GM21515 (cell line): ENCODE results near the gene MXRA8.

Experiments
- ATAC-seq: cut with Tn5 transposase; IDR thresholded peaks from one replicate; pipeline ENCODE4 v1.9.1; 2021; ENCODE audit not compliant: unreplicated experiment

The MXRA8 gene

DNA sequence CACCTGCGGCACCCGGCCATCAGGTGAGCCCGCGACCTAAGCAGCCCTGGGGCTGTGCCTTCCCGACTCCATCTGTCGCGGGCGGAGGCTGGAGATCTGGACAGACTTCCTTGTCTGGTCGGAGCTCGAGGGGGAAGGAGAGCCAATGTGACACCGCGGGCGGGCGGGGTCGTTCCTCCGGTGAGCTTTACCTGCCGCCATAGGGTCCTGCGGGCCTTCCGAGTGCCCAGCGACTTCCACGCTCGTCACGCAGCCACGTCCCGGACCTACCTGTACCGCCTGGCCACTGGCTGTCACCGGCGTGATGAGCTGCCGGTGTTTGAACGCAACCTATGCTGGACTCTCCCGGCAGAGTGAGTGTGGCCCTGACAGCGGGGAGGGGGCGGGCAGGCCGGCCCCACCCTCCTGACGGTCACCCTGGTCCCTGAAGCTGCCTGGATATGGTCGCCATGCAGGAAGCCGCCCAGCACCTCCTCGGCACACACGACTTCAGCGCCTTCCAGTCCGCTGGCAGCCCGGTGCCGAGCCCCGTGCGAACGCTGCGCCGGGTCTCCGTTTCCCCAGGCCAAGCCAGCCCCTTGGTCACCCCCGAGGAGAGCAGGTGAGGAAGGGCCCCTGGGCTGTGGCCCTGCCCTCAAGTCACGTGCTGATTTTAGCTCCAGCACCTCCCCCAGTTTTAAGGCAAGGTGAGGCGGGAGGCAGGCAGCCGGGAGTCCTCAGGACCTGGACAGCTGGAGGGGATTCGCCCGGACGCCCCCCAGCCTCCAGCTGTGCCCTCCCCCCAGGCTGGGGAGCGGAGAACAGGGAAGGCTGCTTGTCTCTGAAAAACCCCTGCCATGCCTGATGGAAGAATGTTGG is 48.9 kb downstream of the MXRA8 start:
- ATAC-seq, result no peak

DNA sequence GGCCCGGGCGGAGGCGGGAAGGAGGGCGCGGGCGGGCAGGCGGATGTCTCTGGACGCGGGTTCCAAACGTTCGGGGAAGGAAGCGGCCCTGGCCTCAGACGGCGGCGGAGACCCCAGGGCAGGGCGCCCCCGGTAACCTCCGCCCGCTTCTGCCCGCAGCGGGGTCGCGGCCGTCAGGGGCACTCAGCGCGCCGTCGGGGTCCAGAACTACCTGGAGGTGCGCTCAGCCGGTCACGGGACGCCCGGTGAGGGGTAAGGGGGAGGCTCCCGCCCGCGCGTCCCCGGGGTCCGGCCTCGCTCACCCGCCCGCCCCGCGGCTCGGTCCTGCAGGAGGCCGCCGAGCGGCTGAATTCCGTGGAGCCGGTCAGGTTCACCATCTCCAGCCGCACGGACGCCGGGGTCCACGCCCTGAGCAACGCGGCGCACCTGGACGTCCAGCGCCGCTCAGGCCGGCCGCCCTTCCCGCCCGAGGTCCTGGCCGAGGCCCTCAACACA is 49.6 kb downstream of the MXRA8 start:
- ATAC-seq, result peak; percentile 8

DNA sequence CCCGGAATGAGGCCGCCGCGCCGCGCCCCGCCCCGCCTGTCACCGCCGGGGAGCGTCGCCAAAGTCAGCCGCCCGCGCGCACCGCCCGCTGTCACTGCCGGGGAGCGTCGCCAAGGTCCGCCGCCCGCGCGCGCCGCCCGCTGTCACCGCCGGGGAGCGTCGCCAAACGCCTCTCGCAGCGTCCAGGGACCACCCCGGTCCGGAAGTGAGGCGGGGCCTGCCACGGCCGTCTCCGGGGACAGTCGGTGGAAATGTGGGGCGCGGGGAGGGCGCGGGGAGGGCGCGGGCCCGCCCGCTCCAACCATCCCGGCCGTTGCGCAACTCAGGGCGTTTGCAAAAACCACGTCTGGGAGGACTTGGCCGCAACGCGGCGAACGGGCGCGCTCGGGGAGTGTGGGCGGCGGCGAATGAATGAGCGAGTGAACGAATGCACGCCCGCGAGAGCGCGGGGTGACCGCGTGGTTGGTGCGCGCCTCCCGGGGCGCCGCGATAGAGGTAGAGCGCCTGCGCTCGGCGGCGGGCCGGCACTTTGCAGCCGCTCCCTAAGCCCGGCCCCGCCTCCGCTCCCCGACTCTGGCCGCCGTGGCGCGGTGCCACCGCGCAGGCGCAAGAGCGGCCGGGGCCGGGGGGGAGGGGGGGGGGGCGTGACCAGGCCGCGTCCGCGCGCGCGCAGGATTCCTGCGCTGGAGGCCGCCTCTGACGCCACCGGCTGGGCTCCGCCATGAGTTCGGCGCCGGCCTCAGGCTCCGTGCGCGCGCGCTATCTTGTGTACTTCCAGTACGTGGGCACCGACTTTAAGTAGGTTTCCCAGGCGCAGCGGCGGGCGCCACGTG is 50.2 kb downstream of the MXRA8 start, which contains the start of the genes ACAP3 and PUSL1:
Gene ACAP3 (minus strand): TSS at position 8 of the 833 bp plus-strand sequence. CDS start 115 bp downstream, outside the sequence.
Gene PUSL1 (plus strand): TSS at position 675 of the 833 bp plus-strand sequence. CDS start 47 bp downstream, at position 722.
- ATAC-seq, result peak; percentile 50

DNA sequence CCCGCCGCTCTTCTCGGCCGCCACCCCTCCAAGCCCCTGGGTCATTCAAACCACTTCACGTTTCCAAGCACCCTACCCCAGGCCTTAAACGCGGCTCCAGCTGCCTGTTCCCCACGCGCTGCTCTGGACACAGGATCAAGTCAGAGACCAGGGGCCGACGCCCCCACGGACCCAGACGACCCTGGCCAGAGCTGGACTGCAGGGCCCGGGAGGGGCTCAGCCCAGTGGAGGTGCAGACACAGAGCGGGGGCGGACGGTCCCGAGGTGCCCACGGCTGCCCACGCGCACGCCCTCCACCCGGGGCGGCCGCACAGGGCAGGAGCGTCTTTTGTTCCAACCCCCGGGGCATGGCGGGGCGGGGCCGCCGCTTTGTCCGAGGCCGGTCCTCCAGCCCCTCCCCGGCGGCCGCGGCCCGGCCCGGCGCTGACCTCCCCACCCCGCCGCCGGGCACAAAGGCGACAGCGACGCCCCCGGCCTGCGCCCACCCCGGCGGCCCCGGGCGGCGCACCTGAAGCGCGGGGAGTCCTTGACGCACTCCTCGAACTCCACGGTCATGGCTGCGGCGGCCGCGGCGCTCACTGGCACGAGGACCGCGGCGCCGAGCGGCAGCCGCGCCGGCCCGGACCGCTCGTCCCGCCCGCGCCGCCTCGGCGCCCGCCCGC is 51.0 kb downstream of the MXRA8 start:
- ATAC-seq, result peak; percentile 6

DNA sequence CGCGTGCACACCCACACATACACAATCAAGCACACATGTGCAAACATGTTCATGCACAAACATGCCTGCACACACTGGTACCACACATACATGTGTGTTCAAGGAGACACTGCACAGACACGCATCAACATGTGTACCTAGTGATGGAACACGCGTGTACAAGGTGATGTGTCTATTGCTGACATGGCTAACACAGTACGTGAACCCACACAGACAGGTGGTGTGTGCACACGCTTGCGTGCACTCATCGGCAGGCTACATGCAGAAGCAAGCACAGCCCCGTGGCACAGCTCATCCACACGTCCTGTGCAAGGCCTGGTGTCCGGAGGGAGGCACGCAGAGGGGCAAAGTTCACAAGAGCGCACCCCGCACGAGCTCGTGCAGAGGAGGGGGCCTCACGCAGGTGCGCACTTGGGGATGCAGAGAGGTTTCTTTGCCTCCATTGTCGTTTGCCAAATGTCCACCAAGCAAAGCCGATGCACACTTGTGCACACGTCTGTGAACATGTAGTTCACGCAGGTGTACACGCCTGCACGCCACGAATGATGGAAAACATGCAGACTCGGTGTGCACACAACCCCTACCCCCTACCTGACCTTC is 51.6 kb downstream of the MXRA8 start:
- no peak for ATAC-seq

DNA sequence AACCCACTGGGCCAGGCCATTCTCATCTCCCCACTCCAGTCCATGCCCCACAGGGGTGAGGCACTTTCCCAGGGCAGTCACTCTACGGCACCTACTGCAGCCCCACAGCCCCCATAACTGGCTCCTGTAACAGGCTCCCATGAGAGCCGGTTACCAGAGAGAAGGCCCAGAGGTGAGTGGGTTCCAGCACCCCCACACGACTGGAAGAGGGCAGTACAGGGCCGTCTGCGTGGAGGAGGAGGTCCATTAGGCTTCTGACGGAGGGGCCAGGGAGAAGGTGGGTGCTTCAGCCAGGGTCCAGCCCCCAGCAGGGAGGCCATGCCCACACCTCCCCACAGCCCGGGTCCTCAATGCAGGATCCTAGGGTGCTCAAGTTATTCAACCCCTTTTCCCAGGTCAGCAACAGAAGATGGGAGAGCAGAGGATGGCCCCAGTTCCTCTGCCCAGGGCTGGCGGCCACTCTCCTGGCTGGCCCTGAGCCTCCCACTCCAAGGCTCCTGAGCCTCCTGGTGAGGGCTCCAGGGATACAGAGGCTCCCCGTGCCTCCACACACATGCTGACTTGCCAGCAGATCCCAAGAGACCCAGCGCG is 52.2 kb downstream of the MXRA8 start:
- no peak for ATAC-seq

DNA sequence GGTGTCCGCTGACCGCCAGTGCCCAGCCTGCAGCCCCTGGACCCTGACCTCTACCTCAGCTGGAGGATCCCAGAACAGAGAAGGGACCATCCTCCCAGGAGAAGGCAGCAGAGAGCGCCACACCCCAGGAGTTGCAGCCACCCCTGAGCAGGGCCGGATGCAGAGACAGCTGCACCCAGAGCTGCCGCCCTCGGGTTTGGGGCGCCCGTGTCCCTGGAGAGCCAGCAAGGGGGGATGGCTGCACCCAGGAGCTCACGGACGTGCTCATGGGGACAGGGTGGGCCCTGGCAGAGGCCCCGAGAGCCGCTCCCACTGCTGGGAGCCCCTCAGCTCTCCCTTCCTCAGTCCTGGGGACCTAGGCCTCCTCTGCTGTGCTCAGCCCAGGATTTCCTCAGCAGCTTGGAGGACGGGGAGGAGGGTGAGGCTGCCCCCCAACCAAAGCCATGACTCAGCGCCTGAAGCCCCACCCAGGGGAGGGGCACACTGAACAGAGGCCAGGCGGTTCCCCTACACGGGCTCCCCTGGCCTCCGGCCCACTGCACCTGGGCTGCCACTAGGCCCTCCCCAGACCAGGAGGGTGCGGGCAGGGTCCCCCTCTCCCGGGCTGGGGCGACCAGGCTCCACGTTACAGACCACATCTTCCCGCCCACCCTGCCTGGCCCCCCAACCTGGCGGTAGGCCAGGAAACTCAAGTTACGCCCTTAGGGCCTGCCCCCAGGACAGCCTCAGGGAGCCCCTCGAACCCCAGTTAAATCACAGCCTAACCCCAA is 52.9 kb downstream of the MXRA8 start:
- ATAC-seq, result no peak

DNA sequence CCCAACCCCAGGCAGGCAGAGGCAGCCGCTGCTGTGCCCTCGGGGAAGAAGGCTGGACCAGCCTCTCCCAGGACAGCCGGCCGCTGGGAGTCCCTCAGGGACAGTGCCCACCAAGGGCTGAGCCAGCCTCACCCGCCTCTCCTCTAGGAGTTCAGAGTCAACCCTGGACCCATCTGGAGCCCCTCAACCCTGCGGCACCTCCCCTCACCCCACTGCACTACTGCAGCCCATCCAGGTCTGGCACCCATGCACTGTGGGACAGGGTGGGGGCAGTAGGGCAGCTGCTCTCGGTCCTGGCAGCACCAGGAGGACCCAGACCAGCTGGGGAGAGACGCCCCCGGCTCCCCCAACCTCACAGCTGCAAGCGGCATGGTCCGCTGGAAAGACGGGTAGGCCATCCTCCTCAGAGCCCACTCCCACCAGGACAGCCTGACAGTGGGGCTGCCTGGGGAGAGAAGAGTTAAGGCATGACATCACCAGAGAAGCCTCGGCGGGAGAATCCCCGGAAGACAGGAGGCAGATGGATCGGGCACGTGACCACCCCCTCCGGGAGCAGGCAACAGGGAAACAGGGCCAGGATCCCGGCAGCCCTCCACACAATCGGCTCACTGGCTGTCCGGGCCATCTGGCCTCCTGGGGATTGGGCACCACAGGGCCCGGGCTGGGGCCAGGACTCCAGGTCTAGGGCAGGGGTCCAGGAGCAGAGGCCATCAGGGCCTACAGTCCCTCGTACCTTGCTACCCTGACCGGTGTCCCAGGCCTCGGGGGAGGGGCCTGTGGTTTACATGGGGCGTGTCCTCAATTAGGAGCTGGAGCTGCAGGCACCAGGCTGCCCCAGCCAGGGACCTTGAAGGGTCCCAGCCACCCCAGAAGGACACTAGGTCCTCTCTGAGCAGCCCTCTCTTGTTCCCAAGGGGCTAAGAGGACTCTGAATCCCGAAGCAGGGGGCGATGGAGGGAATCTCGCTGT is 53.7 kb downstream of the MXRA8 start:
- no peak for ATAC-seq

DNA sequence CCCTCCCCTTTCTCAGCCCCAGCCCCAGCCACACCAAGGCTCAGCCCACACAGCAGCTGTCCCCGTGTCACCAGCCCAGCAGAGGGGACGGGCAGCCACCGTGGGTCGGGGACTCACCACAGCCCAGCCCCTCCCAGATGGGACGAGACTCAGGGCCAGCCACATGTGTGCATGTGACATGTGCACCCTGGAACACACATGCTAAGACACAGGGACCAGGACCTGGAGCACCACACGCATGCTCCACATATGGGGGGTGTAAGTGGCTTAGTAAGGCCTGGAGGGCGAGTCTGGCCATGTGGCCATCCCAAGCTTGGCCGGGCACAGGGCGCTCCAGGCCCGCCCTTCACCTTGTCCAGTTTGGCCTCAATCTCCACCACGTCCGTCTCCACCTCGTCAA is 54.6 kb downstream of the MXRA8 start:
- no peak for ATAC-seq

DNA sequence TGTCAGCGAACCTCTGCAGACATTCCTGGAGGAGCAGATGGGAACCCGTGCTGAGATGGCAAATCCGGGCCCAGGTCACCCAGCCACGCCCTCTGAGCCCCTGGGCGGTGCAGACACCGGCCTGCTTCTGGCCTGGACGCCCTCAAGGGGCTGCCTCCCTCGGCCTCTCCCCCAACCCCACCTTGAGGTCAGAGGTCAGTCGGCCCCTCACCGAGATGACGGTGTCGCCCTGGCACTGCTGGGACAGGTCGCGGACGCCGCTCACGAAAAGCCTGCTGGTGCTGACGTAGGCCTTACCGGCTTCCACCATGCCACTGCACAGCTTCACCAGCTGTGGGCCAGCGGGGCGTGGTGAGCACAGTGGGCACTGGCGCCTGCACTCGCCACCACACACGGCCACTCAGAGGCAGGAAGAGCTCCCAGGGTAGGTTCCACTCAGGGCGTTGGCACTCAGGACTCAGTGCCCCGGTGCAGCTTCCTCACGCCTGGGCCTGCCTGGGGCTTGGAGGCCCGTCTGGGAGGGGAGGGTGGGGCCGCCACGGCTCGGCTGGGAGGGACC is 55.3 kb downstream of the MXRA8 start:
- no peak for ATAC-seq
